Esophagus squamous epithelium (tissue), 5 donors: ENCODE results near the gene BBLN. TPM values are rescaled to one million over a fixed set of nuclear protein-coding genes. Genes with fewer than 3 reads are reported as not detected.
"Not testable (repeated sequence)": the region's sequence is repeated elsewhere in the genome, so short reads cannot be mapped to it uniquely, and the experiment has no call there.

ENCODE experiments used
- DNase-seq: peaks from one replicate; lab custom pipeline; 2025; lab: John Stamatoyannopoulos, UW
- H3K27ac ChIP-seq, 4 donors: fragments of 200-600 bp; sonication (generic); one replicate each; pipeline ENCODE4 v1.5.1; 2016 to 2019; ENCODE audit warnings: mild to moderate bottlenecking in 1 of 4
- H3K27me3 ChIP-seq, 4 donors: fragments of 200-600 bp; sonication (generic); 1 replicate in 3 of 4; 2 replicates in 1 of 4; pipeline versions ENCODE4 v1.5.1 to v1.6.0; 2017 to 2021; ENCODE audit warnings: antibody characterized with exemption in 1 of 4
- H3K36me3 ChIP-seq, 3 donors: fragments of 200-600 bp; sonication (generic); one replicate each; pipeline ENCODE4 v1.5.1; 2016 to 2019
- H3K4me1 ChIP-seq, 3 donors: fragments of 200-600 bp; sonication (generic); one replicate each; pipeline ENCODE4 v1.5.1; 2017 to 2019
- H3K4me3 ChIP-seq, 4 donors: fragments of 200-600 bp; sonication (generic); 1 replicate in 3 of 4; 2 replicates in 1 of 4; pipeline ENCODE4 v1.5.1; 2016 to 2019; ENCODE audit warnings: mild to moderate bottlenecking in 2 of 4, moderate library complexity in 1 of 4
- H3K9me3 ChIP-seq, 3 donors: fragments of 200-600 bp; sonication (generic); one replicate each; pipeline ENCODE4 v1.5.1; 2016 to 2019
- POLR2A ChIP-seq, 4 donors: fragments of 450-650 bp; IDR thresholded peaks; one replicate each; pipeline ENCODE4 v1.6.1; 2017; ENCODE audit warnings: antibody characterized with exemption in 4 of 4, mild to moderate bottlenecking in 4 of 4, moderate library complexity in 3 of 4
- WGBS, 2 donors: methylation state at CpG; one replicate each; pipeline ENCODE4 v1.1.5; 2018; 5-methylcytosine and 5-hydroxymethylcytosine counted together
- intact Hi-C: fragments of 100-400 bp; cut with DNase I; formaldehyde crosslinking; loops from one replicate; pipeline ENCODE4 v1.15.0; 2022
- total RNA-seq, 4 donors: library from RNA; depleted of rRNA; stranded (reverse); fragments of >200 nt; gene quantifications; one replicate each; pipeline ENCODE4 v1.1.0, GENCODE V29; 2016
- TF ChIP-seq, protein P1 (sequence below), 6 experiments: fragments of 450-650 bp in 4 of 6; fragments of 200-600 bp in 2 of 6; sonication (generic) in 2 of 6; IDR thresholded peaks; one replicate each; pipeline ENCODE4 v1.5.1; 2016 to 2019; ENCODE audit warnings: antibody characterized with exemption in 6 of 6, mild to moderate bottlenecking in 4 of 6, moderate library complexity in 4 of 6
- donor health status: DM: yes; HTN: yes; CAD: no.

BBLN gene, protein sequence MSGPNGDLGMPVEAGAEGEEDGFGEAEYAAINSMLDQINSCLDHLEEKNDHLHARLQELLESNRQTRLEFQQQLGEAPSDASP
- total RNA-seq, result 100 to 1,000 TPM; 124 to 214 (median 162) TPM

DNA sequence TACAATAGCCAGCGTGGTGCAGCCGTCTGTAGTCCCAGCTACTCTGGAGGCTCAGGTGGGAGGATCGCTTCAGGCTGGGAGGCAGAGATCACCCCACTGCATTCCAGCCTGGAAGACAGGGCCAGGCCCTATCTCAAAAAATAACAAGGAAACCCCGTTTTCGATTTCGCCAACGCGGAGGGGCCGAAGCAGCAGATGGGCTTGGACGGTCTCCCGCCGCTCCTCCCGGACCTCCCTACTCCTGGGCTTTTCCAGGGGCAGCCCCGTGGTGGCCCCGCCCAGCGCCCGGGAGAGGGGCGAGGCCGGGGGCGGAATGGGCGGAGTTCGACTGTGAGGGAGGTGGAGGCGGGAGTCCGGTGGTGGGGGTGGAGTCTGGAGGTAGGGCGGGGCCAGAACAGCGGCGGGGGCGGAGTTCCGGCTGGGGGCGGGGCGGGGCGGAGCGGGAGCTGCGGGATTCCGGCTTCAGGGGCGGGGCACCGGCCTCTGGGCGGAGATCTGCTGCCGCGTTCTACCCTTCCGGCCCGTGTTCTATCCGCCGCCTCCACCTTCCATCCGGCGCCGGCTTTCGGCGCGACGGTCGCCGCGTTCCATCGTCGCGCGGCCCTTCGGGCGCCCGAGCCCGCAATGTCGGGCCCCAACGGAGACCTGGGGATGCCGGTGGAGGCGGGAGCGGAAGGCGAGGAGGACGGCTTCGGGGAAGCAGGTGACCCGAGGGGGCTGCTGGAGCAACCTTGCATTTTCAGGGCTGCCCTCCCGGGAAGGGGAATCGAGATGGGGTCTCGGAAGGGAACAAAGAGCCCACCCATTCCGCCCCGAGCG is at the start of gene BBLN:
BBLN (plus strand) TSS at position 482 of the 819 bp plus-strand sequence; CDS start at position 625, 143 bp downstream.
- H3K9me3 ChIP-seq, result no peaks in the 10 kb centered on the region
- intact Hi-C loops, result no loop called here
- peak; percentile 75 for DNase-seq
- no peaks in the 10 kb centered on the region for H3K27me3 ChIP-seq
- peak in 3 of 4 donors; percentile 53 to 78 (median 66) for TF ChIP-seq POLR2A (IDR thresholded peaks at IDR 0.05)
- TF ChIP-seq, protein P1, sequence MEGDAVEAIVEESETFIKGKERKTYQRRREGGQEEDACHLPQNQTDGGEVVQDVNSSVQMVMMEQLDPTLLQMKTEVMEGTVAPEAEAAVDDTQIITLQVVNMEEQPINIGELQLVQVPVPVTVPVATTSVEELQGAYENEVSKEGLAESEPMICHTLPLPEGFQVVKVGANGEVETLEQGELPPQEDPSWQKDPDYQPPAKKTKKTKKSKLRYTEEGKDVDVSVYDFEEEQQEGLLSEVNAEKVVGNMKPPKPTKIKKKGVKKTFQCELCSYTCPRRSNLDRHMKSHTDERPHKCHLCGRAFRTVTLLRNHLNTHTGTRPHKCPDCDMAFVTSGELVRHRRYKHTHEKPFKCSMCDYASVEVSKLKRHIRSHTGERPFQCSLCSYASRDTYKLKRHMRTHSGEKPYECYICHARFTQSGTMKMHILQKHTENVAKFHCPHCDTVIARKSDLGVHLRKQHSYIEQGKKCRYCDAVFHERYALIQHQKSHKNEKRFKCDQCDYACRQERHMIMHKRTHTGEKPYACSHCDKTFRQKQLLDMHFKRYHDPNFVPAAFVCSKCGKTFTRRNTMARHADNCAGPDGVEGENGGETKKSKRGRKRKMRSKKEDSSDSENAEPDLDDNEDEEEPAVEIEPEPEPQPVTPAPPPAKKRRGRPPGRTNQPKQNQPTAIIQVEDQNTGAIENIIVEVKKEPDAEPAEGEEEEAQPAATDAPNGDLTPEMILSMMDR (IDR thresholded peaks at IDR 0.05), result no peak
- H3K27ac ChIP-seq, result peak within 1 kb of the TSS; percentile 81 to 90 (median 88)
- WGBS, 2 donors, result 0% methylated on average over 3 to 16 of the region's 77 CpGs
- H3K4me1 ChIP-seq, result peaks cover 11 to 41% (median 15%) of the 10 kb centered on the region in 3 donors
- peaks cover 0 to 31% (median 15%) of the 10 kb centered on the region in 3 donors for H3K36me3 ChIP-seq
- H3K4me3 ChIP-seq, result peak within 1 kb of the TSS; percentile 59 to 89 (median 68)

DNA sequence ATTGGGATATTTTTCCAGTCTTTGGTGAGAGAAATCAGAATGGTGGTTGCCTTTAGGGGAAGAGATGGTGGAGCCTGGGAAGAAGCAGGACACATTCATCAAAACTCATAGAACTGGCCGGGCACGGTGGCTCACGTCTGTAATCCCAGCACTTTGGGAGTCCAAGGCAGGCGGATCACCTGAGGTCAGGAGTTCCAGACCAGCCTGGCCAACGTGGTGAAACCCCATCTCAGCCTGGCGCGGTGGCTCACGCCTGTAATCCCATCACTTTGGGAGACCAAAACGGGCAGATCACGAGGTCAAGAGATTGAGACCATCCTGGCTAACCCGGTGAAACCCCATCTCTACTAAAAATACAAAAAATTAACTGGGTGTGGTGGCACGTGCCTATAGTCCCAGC is 48.3 kb upstream of the BBLN start:
- not testable (repeated sequence) for H3K4me3 ChIP-seq, DNase-seq, H3K27ac ChIP-seq, H3K4me1 ChIP-seq, H3K27me3 ChIP-seq, H3K9me3 ChIP-seq
- intact Hi-C loops, result loop anchor here (10.0 kb wide), 1 partner anchor 77 kb away; no protein-coding TSS in a partner anchor
- WGBS, 2 donors, result 75 to 84% methylated on average over 5 to 11 of the region's 12 CpGs
- H3K36me3 ChIP-seq, result peaks cover 16 to 69% (median 24%) of the 10 kb centered on the region in 3 donors

DNA sequence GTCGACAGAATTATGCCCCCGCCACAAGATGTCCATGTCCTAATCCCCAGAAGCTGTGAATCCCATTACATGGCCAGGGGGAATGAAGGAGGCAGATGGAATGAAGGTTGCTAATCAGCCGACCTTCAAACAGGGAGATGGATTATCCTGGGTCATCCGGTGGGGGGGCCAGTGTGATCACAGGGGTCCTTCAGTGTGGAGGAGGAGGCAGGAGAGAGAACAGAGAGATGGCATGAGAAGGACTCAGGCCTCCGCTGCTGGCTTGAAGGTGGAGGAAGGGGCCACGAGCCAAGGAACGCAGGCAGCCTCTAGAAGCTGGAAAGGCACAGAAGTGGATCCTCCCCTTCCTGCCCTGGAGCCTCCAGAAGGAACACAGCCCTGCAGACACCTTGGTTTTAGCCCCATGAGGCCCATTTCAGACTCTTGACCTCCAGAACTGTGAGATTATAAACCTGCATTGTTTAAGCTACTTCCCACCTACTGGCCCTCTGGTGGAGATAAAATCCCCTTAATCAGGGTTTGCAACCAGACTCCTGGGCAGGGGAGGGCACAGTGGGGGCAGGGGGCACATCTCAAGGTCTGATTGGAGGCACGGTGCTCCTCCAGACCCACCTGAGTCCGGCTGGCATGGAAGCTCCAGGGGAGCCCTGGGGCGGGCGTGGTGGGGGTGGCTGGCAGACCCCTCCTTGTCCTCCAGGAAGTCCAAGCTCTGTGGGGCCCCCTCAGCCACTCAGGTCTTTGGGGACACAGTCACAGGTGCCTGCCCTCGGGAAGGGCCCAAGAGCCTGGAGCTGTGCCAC is 46.3 kb upstream of the BBLN start:
- H3K4me3 ChIP-seq, result no peak overlapping the region
- no peak for TF ChIP-seq POLR2A (IDR thresholded peaks at IDR 0.05)
- TF ChIP-seq, protein P1 (IDR thresholded peaks at IDR 0.05), result no peak
- H3K4me1 ChIP-seq, result peaks cover 0 to 19% (median 5%) of the 10 kb centered on the region in 3 donors
- H3K27me3 ChIP-seq, result no peaks in the 10 kb centered on the region
- no peaks in the 10 kb centered on the region for H3K9me3 ChIP-seq
- 90 to 93% methylated on average over 6 to 7 of the region's 12 CpGs for WGBS, 2 donors
- H3K36me3 ChIP-seq, result peaks cover 4 to 49% (median 5%) of the 10 kb centered on the region in 3 donors
- no peak overlapping the region for H3K27ac ChIP-seq
- intact Hi-C loops, result loop anchor here (10.0 kb wide), 1 partner anchor 79 kb away; no protein-coding TSS in a partner anchor
- DNase-seq, result no peak

DNA sequence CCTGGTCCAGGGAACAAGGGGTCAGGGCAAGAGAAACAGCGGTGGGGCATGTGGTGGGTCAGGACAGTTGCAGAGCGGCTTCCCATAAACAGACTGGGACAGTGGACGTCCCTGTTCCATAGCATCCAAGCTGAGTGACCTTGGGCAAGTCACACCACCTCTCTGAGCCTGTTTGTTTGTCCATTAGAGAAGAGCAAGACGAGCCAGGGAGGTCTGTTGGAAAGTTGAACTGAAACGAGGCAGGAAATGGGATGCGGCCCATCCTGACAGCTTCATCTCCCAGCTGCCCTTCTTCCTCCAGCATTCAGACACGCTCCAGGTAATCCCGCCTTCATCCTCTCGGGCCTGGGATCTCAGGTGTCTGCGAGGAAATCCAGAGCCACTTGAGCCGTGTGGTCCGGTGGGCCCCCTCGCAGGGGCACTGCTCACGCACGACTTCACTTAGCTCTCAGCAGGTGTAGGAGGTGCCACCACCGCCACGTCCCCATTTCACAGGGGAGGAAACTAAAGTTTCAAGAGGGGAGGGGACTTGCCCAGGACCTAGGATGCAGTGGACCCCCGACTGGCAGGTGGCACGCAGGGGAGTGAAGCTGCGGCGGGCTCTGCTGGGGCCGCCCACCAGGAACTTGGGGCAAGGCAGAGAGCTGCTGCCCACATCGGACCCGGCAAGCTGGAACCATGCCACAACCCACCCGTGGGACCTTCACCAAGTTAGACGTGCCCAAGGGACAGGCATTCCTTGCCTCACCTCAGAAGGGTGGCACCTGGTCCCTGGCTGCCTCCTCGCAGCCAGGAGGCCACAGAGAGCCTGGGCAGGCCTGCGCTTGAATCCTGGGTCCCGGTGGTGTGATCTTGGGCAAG is 45.5 kb upstream of the BBLN start:
- H3K27me3 ChIP-seq, result no peaks in the 10 kb centered on the region
- no peak overlapping the region for H3K4me3 ChIP-seq
- H3K9me3 ChIP-seq, result no peaks in the 10 kb centered on the region
- intact Hi-C loops, result loop anchor here (10.0 kb wide), 1 partner anchor 80 kb away; no protein-coding TSS in a partner anchor
- peaks cover 0 to 41% (median 5%) of the 10 kb centered on the region in 3 donors for H3K36me3 ChIP-seq
- peaks cover 0 to 13% (median 5%) of the 10 kb centered on the region in 3 donors for H3K4me1 ChIP-seq
- no peak for TF ChIP-seq POLR2A (IDR thresholded peaks at IDR 0.05)
- TF ChIP-seq, protein P1 (IDR thresholded peaks at IDR 0.05), result no peak
- no peak for DNase-seq
- WGBS, 2 donors, result 80 to 81% methylated on average over 6 to 7 of the region's 29 CpGs
- peak overlapping the region in 1 of 4 donors; percentile 46 for H3K27ac ChIP-seq
